HG03558 (cell line): ENCODE results near the gene BMPR1A.
A peak's percentile ranks its signal among the peaks of the same experiment; 100 is the strongest.
"Not testable (repeated sequence)": the region's sequence is repeated elsewhere in the genome, so short reads cannot be mapped to it uniquely, and the experiment has no call there.

Experiments used
- ATAC-seq: cut with Tn5 transposase; IDR thresholded peaks from one replicate; pipeline ENCODE4 v1.9.1; 2021; ENCODE audit warnings: moderate number of reproducible peaks; ENCODE audit not compliant: unreplicated experiment; ENCODE audit errors: extremely low read depth

BMPR1A gene

DNA sequence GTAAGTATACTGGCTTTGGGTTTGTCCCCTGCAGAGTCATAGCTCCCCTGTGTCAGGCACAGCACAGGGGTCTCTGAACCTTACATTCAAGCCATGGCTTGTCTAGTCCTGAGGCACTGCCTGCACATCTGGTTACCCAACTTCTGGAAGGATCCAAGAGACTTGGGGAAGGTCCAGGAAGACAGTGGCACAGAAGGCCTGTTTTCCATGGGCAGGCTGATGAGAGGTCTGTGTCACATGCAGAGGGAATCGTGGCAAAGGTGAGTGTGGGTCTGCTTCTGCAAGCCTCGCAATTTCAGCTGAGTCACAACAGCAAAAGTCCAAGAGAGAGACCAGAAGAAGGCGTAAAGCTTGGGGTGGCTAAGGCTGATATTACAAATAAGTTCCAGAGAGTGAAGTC lies 28.4 kb upstream of the BMPR1A start:
- no peak for ATAC-seq

DNA sequence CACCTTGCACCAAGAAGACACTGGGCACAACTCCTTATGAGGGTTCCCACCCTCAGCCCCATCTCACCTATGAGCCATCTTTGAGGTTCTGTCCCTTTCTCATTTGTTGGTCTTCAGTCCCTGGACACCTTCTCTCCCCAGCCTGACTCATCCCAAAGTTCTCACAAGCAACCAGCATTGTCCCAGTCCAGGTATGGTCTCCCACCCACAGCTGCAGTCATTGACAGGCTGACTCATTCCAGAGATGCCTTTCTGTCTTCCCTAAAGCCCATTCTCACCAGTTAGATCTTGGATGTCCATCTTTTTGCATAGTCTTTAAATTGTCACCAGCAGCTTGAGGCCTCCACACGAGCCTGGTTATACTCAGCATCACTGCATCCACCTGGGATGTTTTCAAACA lies 26.7 kb upstream of the BMPR1A start:
- no peak for ATAC-seq

DNA sequence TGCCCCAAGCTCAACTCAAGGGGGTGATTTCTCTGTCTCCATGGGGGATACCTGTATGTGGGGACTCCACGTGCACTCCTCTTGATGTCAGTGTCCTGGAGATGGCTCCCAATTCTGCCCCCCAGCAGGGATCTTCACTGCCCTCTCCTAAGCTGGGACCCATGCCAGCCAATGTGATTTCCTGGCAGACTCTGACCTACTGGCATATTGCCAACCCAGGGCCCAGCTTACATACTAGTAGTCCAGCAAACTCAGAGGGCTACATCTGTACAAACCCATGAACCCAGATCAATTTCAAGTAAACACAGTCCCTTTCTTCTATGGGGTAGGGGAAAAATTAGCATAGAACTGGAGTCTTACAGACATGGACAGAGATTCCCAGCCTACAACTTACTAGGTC lies 26.2 kb upstream of the BMPR1A start:
- no peak for ATAC-seq

DNA sequence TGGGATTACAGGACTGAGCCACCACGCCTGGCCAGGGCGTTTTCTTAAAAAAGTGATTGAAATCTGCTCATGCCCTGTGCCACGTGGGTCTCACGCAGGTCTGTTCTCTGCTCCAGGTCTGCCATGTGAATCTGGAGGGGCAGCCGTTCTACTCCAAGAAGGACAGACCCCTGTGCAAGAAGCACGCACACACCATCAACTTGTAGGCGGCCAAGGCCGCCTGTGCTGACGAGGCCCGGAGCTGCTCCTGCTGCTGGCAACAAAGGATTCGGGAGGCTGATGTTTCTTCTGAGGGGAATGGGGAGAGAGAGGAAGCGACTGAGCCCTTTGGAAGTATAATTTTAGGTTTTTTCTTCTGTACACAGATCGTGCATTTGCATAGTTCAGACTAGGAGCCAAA lies 23.6 kb upstream of the BMPR1A start:
- no peak for ATAC-seq

DNA sequence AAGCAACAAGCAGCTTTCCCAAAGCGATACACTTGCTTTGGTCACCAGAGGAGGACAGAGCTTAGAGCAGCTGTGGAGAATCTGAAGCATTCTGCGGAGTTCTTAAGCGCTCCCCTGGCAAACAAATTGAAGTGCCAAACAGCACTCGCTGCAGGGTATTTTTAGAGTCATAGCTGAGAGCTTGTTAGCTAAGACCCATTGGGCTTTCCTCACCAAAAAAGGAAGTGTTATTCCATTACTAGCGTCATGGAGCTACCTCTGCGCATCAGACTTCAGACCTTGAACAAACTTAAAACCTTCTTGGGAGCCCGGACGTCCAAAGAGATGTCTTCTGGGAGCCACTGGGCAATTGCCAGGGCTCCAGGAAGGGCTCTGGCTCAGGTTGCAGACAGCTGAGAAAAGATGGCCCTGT lies 23.2 kb upstream of the BMPR1A start:
- ATAC-seq = no peak

DNA sequence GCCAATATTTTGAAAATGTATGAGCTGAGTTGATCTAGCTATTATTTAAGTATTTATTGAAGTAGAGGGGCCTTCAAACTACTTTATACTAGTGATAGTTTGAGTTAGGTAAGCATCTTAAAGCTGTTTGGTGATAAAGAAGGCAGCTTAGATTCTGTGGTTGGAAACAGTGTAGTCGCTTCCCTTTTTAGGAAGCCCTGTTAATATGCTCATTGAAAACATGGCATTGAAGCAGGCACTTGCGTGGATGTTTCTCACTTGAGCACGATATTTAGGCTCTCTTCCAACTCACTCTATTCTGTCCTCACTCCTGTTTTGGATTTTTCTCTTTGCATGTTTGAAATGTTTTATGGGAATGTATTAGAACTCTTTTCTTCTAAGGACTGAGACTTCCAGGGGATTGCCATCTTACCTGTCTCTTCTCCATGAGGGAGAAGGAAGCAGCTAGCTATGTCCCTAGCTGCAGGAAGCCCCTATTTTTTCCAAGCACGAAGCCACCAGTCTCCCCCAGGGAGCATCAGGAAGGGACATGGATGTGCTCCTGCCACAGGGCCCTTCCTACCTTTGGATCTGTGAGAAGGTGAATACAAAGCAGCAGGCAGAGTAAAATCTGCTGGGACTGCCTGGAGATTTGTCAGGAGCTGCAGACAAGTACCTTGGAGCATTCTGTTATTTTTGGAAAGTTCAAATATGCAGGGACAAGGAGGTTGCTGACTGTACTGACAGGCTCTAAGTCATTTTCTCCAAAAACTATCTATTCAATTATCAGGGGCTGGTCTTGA lies 22.0 kb upstream of the BMPR1A start:
- ATAC-seq = no peak

DNA sequence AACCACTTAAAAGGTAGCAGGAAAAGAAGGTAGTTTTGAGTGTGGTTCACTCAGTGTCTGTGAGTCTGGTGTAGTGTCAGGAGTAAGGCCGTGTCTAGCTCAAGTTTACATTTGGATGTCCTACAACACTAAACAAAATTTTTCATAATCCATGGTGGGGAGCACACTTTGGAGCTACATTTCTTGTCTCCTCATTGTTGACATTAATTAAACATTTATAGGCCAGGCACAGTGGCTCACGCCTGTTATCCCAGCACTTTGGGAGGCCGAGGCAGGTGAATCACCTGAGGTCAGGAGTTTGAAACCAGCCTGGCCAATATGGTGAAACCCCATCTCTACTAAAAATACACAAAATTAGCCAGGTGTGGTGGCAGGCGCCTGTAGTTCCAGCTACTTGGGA lies 21.1 kb upstream of the BMPR1A start:
- not testable (repeated sequence) for ATAC-seq

DNA sequence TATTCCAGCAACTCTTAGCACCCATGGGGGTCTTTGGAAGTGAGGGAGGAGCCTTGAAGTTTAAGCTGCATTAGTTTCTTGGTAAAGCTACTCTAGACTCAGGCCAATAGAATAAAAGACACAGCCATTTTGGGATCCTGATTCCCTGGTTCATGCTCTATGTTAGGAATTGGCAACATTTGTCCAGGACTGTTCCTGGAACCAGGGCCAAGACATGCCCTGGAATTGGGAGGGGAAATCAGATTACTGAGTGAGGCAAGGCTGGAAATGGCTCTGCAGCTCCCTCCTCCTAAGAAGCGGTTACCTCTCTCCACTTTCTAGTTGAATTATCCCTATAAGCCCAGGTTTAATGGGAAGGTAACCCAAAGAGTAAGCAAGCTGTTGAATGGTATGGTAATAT lies 14.2 kb upstream of the BMPR1A start:
- ATAC-seq = no peak

DNA sequence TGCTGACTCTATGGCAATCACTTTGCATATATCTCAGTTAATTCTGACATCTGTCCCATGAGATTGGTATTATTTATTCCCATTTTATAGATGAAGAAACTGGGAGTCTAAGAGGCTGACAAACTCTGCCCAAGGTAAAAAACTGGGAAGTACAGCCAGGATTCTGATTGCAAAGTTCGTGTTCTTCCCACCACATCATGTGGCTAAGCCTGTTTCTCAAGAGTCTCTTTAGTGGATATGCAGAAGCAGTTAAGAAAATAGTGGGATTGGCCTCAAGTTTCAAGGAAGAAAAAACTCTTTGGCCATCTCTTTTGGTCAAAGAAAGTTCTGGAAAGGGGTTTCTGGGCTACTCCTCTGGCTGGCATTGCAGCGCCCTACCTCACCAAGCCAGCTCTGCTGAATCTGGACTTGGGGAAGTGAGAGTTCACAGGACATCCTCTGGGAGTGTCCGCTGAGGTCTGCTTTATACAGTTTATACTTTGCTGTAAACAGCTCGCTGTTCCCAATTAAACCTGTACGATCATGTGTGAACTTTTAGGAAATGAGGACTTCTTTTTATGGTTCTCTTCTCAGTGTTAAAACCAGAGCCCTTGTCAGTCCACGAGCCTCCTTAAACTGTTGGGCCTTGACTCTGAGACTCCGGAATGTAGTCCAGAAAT lies 12.2 kb upstream of the BMPR1A start:
- ATAC-seq = no peak

DNA sequence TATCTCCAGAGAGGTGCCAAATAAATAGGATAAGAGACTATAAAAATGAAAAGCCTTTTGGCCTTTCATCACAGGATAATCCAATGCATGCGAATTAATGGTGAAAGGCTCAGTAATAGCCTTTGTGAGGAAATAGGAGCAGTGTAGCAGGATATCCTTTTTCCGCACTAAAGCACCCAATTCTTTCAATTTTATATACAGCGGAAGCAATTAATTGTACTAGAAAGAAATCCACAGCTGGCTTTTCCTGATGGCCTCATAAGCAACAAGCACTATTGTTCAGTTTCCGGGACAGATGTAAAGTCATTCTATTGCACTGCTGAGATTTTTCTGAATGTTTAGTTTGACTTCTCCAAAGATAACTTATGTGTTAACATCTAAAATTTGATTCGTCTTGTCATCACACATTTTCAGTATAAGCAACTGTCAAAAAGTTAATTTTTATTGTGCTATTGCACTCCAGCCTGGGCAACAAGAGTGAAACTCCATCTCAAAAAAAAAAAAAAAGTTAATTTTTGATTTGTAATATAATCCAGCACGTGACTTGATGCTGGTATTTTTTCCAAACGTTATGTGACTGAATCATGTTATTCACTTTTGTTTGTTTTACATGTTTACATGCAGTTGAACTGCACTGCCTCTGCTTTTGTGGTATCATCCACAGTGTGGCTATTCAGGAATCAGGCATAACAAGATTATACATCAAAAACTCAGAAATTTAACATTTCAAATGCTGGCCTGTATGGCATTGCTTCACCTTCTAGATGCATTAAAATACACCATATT lies 8.4 kb upstream of the BMPR1A start:
- no peak for ATAC-seq

DNA sequence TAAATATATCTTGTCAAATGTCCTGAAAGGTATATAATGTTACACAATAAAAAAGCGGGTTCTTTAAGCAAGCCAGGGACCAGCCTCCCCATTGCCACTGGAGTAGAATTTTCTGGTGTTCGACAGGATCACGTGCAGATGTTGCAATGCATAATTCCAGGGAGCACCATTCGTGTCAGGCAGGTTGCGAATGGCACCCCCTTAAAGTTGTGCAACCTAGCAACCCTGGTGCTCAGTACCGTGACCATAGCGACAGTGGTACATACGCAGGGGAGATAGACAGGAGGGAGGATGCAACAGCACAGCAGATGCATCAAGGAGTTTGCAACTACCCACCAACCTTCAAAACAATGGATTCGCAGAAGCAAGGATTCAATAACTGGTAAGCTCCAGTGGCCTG lies 6.6 kb upstream of the BMPR1A start:
- ATAC-seq = no peak

DNA sequence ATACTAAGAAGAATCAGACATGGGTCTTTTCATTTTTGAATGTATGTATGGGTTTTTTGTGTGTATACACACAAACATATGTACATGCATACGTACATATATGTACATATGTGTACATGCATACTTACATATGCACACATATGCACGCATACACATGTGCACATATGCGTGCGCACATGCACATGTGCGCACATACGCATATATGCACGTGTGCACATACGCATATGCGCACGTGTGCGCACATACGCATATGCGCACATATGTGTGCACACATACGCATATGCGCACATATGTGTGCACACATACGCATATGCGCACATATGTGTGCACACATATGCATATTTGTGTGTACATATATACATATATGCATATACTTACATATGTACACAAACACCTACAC lies 4.9 kb upstream of the BMPR1A start:
- no peak for ATAC-seq

DNA sequence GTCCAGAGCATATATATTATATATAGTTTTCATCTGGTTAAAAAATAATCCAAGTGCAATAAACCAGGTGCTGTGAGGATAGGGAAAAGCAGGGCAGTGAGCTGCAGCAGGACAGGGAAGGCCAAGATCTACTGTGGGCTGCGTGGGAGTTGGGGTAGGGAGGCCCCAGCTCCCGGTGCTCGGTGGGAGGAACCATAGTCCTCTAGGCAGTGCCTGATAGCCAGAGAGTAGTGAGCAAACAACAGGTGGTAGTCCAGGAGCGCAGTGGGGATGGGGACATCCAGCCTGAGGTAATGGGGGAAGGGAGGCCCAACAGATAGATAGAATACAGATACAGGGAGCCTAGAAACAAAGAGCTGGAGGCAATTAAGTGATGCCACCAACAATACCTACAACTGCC lies 4.1 kb upstream of the BMPR1A start:
- no peak for ATAC-seq

DNA sequence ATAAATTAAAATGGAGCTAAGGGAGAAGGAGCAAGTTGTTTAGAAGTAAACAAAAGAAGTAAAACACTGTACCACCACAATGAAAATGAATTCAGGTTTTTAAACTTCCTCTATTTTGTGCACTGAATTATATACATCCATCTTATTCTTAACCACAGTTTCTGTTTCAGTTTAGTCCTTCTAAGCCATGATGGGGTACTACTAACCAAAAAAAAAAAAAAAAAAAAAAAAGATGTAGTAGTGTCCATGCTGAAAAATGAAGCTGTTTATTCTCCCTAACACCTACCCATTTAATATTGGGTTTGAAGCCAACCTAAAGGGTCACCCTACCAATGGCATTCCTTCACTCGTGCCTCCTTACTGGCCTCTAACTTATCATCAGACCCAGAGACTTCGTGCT lies 3.4 kb upstream of the BMPR1A start:
- ATAC-seq = no peak

DNA sequence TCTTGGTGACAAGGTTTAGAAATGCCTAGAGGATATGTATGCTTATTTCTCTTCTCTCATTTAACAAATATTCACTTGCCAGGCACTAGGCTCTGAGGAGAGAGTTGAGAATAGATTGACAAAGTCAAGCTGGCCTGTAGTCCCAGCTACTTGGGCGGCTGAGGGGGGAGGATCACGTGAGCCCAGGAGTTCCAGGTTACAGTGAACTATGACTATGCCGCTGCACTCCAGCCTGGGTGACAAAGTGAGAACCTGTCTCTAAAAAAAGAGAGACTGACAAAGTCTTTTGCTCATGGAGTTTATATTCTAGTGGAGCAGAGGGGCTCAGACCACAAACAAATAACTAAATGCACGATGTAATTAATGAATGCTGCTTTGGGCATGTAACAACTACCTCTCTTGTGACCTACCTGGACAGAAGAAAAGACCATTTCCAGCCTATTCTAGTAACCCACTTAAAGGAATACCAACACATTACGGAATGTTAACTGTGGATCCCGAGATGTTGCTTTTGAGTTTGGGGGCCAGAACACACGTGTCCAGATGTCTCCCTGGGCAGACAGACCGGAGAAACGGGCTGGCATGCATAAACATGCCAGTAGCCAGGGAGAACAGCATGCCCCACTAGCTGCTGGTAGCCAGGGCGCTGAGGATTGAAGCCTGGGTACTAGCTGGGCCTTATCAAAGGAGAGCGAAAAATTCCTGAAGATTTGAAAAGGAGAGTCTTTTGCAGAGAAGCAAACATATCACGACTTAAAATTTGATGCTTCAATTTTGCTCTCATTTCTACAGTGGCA lies 2.6 kb upstream of the BMPR1A start:
- no peak for ATAC-seq

DNA sequence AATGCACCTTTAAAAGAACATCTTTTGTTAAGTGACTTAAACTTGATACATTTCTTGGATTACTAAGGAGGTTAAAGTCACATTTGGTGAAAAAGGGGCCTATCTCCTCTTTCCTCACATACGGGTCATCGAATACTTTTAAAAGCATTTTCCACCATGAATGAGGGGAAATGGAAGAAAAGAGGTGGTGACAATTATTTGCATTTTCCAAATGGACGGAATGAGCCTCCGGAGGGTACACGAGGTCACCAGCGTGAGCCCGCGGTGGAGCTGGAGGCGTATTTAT lies 1.0 kb upstream of the BMPR1A start:
- no peak for ATAC-seq

DNA sequence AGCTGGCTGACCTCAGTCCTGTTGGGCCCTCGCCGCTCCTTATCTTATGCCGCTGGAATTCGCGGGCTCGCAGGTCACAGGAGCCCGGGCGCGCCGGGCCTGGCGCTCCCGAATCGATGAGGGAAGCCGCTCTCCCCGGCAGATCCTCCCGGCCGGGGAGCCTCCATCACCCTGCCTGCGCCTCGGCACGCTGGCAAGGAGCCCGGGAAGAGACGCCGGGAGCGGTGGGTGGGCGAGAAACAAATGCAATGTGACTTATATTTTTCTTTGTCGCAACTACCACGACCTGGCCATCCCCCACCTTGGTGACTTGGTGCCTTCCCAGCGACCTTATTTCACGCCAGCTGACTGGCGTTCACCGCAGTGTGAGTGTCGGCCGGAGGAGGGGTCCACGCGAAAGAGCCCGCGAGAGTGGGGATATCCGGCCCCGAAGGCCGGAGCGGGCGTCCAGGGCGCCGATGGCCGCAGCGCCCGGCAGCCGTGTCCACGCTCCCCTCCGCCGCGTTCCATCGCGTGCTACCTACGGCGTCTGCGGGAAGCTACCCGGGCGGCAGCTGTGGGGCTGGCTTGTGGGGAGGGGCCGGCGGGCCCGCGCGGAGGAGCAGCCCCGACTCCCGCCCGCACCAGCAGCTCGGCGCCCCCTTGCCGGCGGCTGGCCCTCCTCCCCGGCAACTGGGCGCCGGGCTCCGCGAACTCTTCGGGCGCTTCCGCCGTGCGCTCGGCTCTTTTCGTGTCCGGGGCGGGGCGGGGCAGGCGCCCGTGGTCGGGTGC lies 494 bp upstream of the BMPR1A start:
- ATAC-seq = peak; percentile 62

DNA sequence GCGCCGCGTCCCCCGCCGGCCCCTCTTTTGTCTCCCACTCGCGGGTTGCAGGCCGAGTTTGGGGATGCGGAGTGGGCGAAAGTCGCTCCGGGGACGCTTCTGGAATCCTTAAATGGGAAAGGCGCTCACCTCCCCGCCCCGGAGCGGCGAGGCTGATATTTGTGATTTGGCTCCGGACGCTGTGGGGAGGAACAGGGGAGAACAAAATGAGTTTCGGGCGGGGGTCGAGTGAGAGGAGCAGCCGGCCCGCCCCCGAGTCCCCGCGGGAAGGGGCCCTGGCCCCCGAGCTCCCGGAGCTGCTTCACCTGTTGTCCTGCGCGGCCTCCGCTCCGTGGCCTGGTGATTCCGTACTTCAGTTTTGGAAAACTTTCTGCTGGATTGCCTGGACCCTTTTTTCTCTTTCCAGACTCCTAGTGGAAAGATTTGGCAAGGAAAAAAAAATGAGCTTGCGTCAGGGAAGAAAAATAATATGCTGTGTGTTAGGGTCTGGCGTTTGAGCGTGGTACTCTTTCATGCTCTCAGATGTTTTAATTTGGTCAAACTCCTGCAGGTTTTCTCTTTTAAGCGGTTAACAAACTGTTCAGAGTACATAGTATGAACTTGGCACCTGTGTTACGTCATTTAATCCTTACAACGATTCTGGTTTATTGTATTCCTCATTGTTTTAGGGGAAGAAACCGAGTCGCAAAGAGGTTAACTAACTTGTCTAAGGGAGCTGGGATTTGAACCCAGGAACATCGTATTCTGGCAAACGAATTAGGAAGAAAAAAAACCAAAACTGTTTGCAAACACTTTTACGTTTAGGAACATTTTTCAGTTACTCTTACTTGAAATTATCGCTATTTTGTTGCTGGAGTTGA lies 924 bp downstream of the BMPR1A start:
- no peak for ATAC-seq
